Activated gamma-delta T cell (primary cell): Measurements from ENCODE around the gene CNTLN.
"Not testable (repeated sequence)": the region's sequence is repeated elsewhere in the genome, so short reads cannot be mapped to it uniquely, and the experiment has no call there.

ENCODE experiments used
- DNase-seq: peaks from one replicate; lab custom pipeline; 2025; lab: John Stamatoyannopoulos, UW

CNTLN gene

GRCh38 chr9:17422994-17423680 is 288.3 kb downstream of the CNTLN start:
- no peak for DNase-seq

GRCh38 chr9:17423681-17424011 is 288.8 kb downstream of the CNTLN start:
- no peak for DNase-seq

GRCh38 chr9:17425384-17425783 is 290.5 kb downstream of the CNTLN start:
- DNase-seq: no peak

- no peak for DNase-seq
Measured at GRCh38 chr9:17433526-17433925, 298.7 kb downstream of the CNTLN start.

- DNase-seq: no peak
Measured at GRCh38 chr9:17436854-17437253, 302.0 kb downstream of the CNTLN start.

GRCh38 chr9:17437813-17438212 is 303.0 kb downstream of the CNTLN start:
- DNase-seq: no peak

GRCh38 chr9:17445126-17445525 is 310.3 kb downstream of the CNTLN start:
- DNase-seq: not testable (repeated sequence)

- no peak for DNase-seq
Measured at GRCh38 chr9:17453751-17454150, 318.9 kb downstream of the CNTLN start.

- DNase-seq: no peak
Measured at GRCh38 chr9:17462869-17463464, 328.1 kb downstream of the CNTLN start.

- no peak for DNase-seq
Measured at GRCh38 chr9:17470036-17470813, 335.4 kb downstream of the CNTLN start.

GRCh38 chr9:17472126-17472525 is 337.3 kb downstream of the CNTLN start:
- no peak for DNase-seq

GRCh38 chr9:17476401-17476800 is 341.6 kb downstream of the CNTLN start:
- DNase-seq: no peak

GRCh38 chr9:17477816-17478215 is 343.0 kb downstream of the CNTLN start:
- DNase-seq: no peak

GRCh38 chr9:17480966-17481365 is 346.1 kb downstream of the CNTLN start:
- no peak for DNase-seq

- no peak for DNase-seq
Measured at GRCh38 chr9:17481565-17481964, 346.7 kb downstream of the CNTLN start.

- no peak for DNase-seq
Measured at GRCh38 chr9:17484906-17485305, 350.1 kb downstream of the CNTLN start.

GRCh38 chr9:17486396-17486795 is 351.6 kb downstream of the CNTLN start:
- DNase-seq: no peak

GRCh38 chr9:17487467-17487866 is 352.6 kb downstream of the CNTLN start:
- DNase-seq: no peak

GRCh38 chr9:17488662-17489061 is 353.8 kb downstream of the CNTLN start:
- no peak for DNase-seq

- DNase-seq: no peak
Measured at GRCh38 chr9:17490110-17490509, 355.3 kb downstream of the CNTLN start.

GRCh38 chr9:17491780-17492179 is 356.9 kb downstream of the CNTLN start:
- DNase-seq: no peak

GRCh38 chr9:17503196-17503595 is 368.4 kb downstream of the CNTLN start:
- DNase-seq: no peak

- DNase-seq: no peak
Measured at GRCh38 chr9:17509151-17509550, 374.3 kb downstream of the CNTLN start.
